Measurements from ENCODE around the gene MED19. TPM values are rescaled to one million over a fixed set of nuclear protein-coding genes. Genes with fewer than 3 reads are reported as not detected.
"Not testable (repeated sequence)": the region's sequence is repeated elsewhere in the genome, so short reads cannot be mapped to it uniquely, and the experiment has no call there.

The MED19 gene
- polyA plus RNA-seq, 3 donors, result 7.1 to 11.3 (median 9.2) TPM

DNA sequence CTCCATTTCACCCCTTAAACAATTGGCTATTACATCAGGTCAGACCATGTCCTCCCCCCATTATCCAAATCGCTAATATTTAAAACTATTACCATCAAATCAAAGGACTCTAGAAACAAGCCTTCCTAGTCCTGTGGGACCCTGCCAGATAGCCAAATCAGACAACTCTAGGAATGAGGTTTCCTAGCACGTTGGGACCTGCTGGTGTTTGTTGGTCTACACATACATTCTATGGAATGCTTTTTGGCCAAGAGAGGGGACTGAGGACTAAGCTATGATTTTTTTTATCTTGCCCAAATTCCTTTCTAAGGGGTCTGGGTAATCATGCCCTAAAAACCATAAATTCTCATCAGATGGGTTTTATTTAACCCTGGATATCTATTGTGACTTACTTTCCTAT lies 15.2 kb upstream of the MED19 start:
- no peaks in the 10 kb centered on the region for H3K4me1 ChIP-seq (ENCODE audit: control insufficient read depth in 1 of 2, insufficient read depth in 2 of 2, low read length in 2 of 2)
- no peak overlapping the region for H3K4me3 ChIP-seq (replicated peaks in 1 of 3; ENCODE audit: low read depth in 2 of 3, low read length in 3 of 3)
- no peak overlapping the region for H3K27ac ChIP-seq (ENCODE audit: low read depth in 1 of 2, low read length in 2 of 2)
- H4K20me1 ChIP-seq (ENCODE audit: insufficient read depth, low read length), result peaks cover 53% of the 10 kb centered on the region
- no peak overlapping the region for H2AFZ ChIP-seq (ENCODE audit: insufficient read depth, low read depth, low read length, poor library complexity, severe bottlenecking)
- H3K4me2 ChIP-seq (replicated peaks; ENCODE audit: extremely low read depth, low read length, poor library complexity, severe bottlenecking), result no peak overlapping the region
- H3K9ac ChIP-seq (ENCODE audit: insufficient read depth, low read length, poor library complexity, severe bottlenecking), result no peak overlapping the region
- no peak overlapping the region for H3K27ac Mint-ChIP-seq
- H3K9me3 ChIP-seq (replicated peaks in 1 of 2; ENCODE audit: control insufficient read depth in 1 of 2, insufficient read depth in 1 of 2, low read length in 2 of 2), result no peaks in the 10 kb centered on the region
- no CpG with 5 or more reads among the region's 2 CpGs for WGBS (ENCODE audit: insufficient coverage)
- no peak for DNase-seq
- intact Hi-C loops (cut with micrococcal nuclease), result no loop called here
- H3K27me3 ChIP-seq (ENCODE audit: control insufficient read depth in 2 of 2, insufficient read depth in 2 of 2, low read length in 2 of 2), result no peaks in the 10 kb centered on the region
- H3K36me3 Mint-ChIP-seq, result peaks cover 10 to 23% of the 10 kb centered on the region in 2 donors
- peaks cover 86% of the 10 kb centered on the region for H3K79me2 ChIP-seq (ENCODE audit: insufficient read depth, low read length)
- H3K27me3 Mint-ChIP-seq (ENCODE audit: low read depth in 3 of 3), result peaks cover 0 to 1% (median 0%) of the 10 kb centered on the region in 3 donors
- H3K4me1 Mint-ChIP-seq, result peaks cover 10% of the 10 kb centered on the region
- peaks cover 5 to 47% of the 10 kb centered on the region in 2 donors for H3K36me3 ChIP-seq (replicated peaks in 1 of 2; ENCODE audit: control insufficient read depth in 1 of 2, insufficient read depth in 2 of 2, low read length in 2 of 2)
- H3K4me3 Mint-ChIP-seq, result no peak overlapping the region
- TF ChIP-seq, protein P1, sequence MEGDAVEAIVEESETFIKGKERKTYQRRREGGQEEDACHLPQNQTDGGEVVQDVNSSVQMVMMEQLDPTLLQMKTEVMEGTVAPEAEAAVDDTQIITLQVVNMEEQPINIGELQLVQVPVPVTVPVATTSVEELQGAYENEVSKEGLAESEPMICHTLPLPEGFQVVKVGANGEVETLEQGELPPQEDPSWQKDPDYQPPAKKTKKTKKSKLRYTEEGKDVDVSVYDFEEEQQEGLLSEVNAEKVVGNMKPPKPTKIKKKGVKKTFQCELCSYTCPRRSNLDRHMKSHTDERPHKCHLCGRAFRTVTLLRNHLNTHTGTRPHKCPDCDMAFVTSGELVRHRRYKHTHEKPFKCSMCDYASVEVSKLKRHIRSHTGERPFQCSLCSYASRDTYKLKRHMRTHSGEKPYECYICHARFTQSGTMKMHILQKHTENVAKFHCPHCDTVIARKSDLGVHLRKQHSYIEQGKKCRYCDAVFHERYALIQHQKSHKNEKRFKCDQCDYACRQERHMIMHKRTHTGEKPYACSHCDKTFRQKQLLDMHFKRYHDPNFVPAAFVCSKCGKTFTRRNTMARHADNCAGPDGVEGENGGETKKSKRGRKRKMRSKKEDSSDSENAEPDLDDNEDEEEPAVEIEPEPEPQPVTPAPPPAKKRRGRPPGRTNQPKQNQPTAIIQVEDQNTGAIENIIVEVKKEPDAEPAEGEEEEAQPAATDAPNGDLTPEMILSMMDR (IDR thresholded peaks at IDR 0.05), result no peak
- H3K9me3 Mint-ChIP-seq, result no peaks in the 10 kb centered on the region

DNA sequence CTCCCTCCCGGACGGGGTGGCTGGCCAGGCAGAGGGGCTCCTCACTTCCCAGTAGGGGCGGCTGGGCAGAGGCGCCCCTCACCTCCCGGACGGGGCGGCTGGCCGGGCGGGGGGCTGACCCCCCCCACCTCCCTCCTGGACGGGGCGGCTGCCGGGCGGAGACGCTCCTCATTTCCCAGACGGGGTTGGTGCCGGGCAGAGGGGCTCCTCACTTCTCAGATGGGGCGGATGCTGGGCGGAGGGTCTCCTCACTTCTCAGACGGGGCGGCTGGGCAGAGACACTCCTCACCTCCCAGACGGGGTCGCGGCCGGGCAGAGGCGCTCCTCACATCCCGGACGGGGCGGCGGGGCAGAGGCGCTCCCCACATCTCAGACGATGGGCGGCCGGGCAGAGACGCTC lies 4.7 kb upstream of the MED19 start:
- H4K20me1 ChIP-seq (ENCODE audit: insufficient read depth, low read length), result peaks cover 32% of the 10 kb centered on the region
- H3K9me3 ChIP-seq (replicated peaks in 1 of 2; ENCODE audit: control insufficient read depth in 1 of 2, insufficient read depth in 1 of 2, low read length in 2 of 2); DNase-seq; intact Hi-C loops (cut with micrococcal nuclease); H3K27me3 Mint-ChIP-seq (ENCODE audit: low read depth in 3 of 3); H3K27ac Mint-ChIP-seq; H3K9me3 Mint-ChIP-seq; H3K27ac ChIP-seq (ENCODE audit: low read depth in 1 of 2, low read length in 2 of 2); H3K4me2 ChIP-seq (replicated peaks; ENCODE audit: extremely low read depth, low read length, poor library complexity, severe bottlenecking); H3K27me3 ChIP-seq (ENCODE audit: control insufficient read depth in 2 of 2, insufficient read depth in 2 of 2, low read length in 2 of 2); H3K4me3 Mint-ChIP-seq; H3K4me3 ChIP-seq (replicated peaks in 1 of 3; ENCODE audit: low read depth in 2 of 3, low read length in 3 of 3); H3K9ac ChIP-seq (ENCODE audit: insufficient read depth, low read length, poor library complexity, severe bottlenecking); H2AFZ ChIP-seq (ENCODE audit: insufficient read depth, low read depth, low read length, poor library complexity, severe bottlenecking): not testable (repeated sequence)
- H3K36me3 Mint-ChIP-seq, result peaks cover 15 to 36% of the 10 kb centered on the region in 2 donors
- H3K4me1 ChIP-seq (ENCODE audit: control insufficient read depth in 1 of 2, insufficient read depth in 2 of 2, low read length in 2 of 2), result peaks cover 14 to 21% of the 10 kb centered on the region in 2 donors
- peaks cover 74% of the 10 kb centered on the region for H3K79me2 ChIP-seq (ENCODE audit: insufficient read depth, low read length)
- H3K36me3 ChIP-seq (replicated peaks in 1 of 2; ENCODE audit: control insufficient read depth in 1 of 2, insufficient read depth in 2 of 2, low read length in 2 of 2), result peaks cover 8 to 21% of the 10 kb centered on the region in 2 donors
- no CpG with 5 or more reads among the region's 34 CpGs for whole genome bisulfite sequencing (ENCODE audit: insufficient coverage)
- H3K4me1 Mint-ChIP-seq, result peaks cover 15% of the 10 kb centered on the region

All from CD14-positive monocyte (primary cell).